ENCODE data around the gene C2orf42.

GRCh38 chr2:70133491-70134322, 57.1 kb downstream of the C2orf42 start:
- no peak for TF ChIP-seq JUND (IDR thresholded peaks at IDR 0.05)
- TF ChIP-seq, protein P1, sequence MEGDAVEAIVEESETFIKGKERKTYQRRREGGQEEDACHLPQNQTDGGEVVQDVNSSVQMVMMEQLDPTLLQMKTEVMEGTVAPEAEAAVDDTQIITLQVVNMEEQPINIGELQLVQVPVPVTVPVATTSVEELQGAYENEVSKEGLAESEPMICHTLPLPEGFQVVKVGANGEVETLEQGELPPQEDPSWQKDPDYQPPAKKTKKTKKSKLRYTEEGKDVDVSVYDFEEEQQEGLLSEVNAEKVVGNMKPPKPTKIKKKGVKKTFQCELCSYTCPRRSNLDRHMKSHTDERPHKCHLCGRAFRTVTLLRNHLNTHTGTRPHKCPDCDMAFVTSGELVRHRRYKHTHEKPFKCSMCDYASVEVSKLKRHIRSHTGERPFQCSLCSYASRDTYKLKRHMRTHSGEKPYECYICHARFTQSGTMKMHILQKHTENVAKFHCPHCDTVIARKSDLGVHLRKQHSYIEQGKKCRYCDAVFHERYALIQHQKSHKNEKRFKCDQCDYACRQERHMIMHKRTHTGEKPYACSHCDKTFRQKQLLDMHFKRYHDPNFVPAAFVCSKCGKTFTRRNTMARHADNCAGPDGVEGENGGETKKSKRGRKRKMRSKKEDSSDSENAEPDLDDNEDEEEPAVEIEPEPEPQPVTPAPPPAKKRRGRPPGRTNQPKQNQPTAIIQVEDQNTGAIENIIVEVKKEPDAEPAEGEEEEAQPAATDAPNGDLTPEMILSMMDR (IDR thresholded peaks at IDR 0.05; ENCODE audit: low read depth, low read length, missing input control): no peak
- no peak for TF ChIP-seq SP1 (IDR thresholded peaks at IDR 0.05)
- TF ChIP-seq, protein P2, sequence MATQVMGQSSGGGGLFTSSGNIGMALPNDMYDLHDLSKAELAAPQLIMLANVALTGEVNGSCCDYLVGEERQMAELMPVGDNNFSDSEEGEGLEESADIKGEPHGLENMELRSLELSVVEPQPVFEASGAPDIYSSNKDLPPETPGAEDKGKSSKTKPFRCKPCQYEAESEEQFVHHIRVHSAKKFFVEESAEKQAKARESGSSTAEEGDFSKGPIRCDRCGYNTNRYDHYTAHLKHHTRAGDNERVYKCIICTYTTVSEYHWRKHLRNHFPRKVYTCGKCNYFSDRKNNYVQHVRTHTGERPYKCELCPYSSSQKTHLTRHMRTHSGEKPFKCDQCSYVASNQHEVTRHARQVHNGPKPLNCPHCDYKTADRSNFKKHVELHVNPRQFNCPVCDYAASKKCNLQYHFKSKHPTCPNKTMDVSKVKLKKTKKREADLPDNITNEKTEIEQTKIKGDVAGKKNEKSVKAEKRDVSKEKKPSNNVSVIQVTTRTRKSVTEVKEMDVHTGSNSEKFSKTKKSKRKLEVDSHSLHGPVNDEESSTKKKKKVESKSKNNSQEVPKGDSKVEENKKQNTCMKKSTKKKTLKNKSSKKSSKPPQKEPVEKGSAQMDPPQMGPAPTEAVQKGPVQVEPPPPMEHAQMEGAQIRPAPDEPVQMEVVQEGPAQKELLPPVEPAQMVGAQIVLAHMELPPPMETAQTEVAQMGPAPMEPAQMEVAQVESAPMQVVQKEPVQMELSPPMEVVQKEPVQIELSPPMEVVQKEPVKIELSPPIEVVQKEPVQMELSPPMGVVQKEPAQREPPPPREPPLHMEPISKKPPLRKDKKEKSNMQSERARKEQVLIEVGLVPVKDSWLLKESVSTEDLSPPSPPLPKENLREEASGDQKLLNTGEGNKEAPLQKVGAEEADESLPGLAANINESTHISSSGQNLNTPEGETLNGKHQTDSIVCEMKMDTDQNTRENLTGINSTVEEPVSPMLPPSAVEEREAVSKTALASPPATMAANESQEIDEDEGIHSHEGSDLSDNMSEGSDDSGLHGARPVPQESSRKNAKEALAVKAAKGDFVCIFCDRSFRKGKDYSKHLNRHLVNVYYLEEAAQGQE (IDR thresholded peaks at IDR 0.05): no peak
- TF ChIP-seq, protein P3, sequence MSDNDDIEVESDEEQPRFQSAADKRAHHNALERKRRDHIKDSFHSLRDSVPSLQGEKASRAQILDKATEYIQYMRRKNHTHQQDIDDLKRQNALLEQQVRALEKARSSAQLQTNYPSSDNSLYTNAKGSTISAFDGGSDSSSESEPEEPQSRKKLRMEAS (IDR thresholded peaks at IDR 0.05): no peak
- no peak for TF ChIP-seq TAF1 (conservative IDR thresholded peaks at IDR 0.05)
- TF ChIP-seq EGR1 (IDR thresholded peaks at IDR 0.05; ENCODE audit: low read depth in 2 of 2): no peak
- TF ChIP-seq FOXA1 (IDR thresholded peaks at IDR 0.05): no peak

All from liver (tissue), 3 donors.